Endometrium (tissue), 2 donors: ENCODE results near the gene RPIA.
A peak's percentile ranks its signal among the peaks of the same experiment; 100 is the strongest.
"Not testable (repeated sequence)": the region's sequence is repeated elsewhere in the genome, so short reads cannot be mapped to it uniquely, and the experiment has no call there.

Experiments
- FAIRE-seq: peaks from 2 replicates; lab custom pipeline; 2012; peaks lifted over from hg19 to GRCh38; lab: Jason Lieb, UNC
- donor health status: control.
- donor health status: control.

The RPIA gene

GRCh38 chr2:88691339-88692183, at the start of gene RPIA:
RPIA (plus strand) TSS chr2:88691673; CDS start chr2:88691699, 26 bp downstream.
- FAIRE-seq, result peak; percentile 86

- no peak for FAIRE-seq
Observed at GRCh38 chr2:88642278-88642677, 49.2 kb upstream of the RPIA start.

GRCh38 chr2:88645291-88645882, 46.1 kb upstream of the RPIA start:
- not testable (repeated sequence) for FAIRE-seq

- FAIRE-seq, result no peak
Observed at GRCh38 chr2:88651646-88652045, 39.8 kb upstream of the RPIA start.

DNA sequence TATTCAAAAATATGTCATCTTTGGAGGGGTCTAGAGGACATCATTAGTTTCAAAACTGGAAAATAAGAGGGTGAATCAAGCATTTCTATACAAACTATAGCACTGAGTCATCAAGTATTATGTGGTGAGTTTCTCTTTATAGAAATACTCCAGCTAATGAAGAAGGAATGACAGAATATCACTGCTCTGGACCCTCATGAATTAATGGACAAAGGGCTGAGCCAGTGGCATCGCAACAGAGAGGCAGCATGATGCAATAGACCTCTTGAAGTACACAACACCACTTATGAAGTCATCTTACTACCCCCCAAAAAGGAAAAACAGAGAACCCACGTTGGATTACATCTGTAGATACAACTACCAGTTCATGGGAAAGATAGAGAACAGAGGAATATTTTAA, 36.8 kb upstream of the RPIA start:
- FAIRE-seq, result no peak

- no peak for FAIRE-seq
Observed at GRCh38 chr2:88656690-88657089, 34.8 kb upstream of the RPIA start.

- FAIRE-seq, result no peak
Observed at GRCh38 chr2:88657131-88657530, 34.3 kb upstream of the RPIA start.

GRCh38 chr2:88658326-88658725, 33.1 kb upstream of the RPIA start:
- no peak for FAIRE-seq

DNA sequence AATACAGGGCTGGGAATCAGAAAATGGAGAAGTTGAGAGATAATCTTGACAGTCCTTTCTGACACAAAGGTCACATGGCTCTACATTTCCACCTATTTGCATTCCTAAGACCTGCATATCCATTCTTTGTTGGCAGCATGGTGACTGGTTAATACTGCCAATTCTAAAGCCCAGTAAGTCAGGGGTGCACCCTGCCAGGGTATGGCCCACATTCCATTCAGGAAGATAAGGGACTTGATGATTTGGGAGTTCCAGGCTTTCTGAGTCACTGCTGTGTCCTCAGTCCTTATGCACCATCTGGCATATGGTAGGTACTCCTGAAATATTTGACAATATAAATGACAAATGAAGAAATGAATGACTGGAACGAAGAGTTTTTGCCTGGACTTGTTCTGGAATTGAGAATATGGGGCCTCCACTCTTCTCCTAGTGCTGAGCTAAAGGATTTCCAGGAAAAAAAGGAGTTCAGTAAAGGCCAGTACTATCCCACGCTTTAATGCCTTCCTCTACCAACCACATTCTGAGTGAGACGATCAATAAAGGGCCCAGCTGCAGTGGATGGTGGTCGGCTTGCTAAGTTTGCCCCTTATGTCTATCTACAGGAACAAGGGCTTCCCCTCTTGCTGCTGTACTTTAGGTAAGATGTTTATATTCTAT, 32.5 kb upstream of the RPIA start:
- FAIRE-seq, result no peak

DNA sequence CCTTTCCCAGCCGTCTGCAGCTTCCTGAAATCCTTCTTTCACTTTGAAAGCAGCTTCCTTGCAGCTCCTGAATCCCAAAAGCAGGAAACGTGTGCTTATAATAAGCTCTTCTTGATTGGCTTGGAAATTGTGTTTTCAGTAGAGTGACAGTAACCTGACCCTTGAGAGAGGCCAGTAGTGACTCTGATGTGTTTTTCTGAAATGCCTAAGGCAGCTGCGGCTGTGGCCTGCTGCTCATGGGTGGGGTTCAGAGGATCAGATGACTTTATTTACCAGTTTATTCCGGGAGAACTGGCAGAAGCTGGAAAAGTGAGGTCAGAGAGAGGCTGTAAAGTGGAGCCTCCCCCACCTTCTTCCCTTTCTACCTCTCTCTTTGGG, 31.9 kb upstream of the RPIA start:
- FAIRE-seq, result no peak

GRCh38 chr2:88660622-88661021, 30.9 kb upstream of the RPIA start:
- FAIRE-seq, result no peak

GRCh38 chr2:88666576-88666975, 24.9 kb upstream of the RPIA start:
- no peak for FAIRE-seq

DNA sequence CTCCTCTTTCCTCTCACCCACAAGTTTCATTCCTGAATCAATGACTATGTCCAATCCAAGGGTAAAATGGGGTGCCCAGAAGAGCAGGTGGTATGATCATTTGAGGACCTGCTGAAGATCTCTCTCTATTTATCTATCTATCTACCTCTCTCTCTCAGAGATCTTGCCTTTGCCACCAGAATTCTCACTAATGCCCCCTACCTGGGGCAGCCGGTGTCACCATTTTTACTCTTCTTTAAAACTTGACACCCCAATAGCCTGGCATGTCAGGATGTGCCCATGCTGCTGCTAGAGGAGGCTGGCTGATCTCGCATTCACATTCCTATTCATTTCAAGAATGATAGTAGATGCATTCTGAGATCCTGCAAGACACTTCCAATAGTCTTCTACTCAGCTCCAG, 24.3 kb upstream of the RPIA start:
- no peak for FAIRE-seq

GRCh38 chr2:88668862-88669261, 22.6 kb upstream of the RPIA start:
- FAIRE-seq, result no peak

- peak; percentile 23 for FAIRE-seq
Observed at GRCh38 chr2:88669482-88670214, 21.8 kb upstream of the RPIA start.

GRCh38 chr2:88671786-88672427, 19.6 kb upstream of the RPIA start:
- FAIRE-seq, result no peak

GRCh38 chr2:88673363-88673762, 18.1 kb upstream of the RPIA start:
- FAIRE-seq, result no peak

GRCh38 chr2:88680266-88680902, 11.1 kb upstream of the RPIA start:
- FAIRE-seq, result no peak

GRCh38 chr2:88680916-88681315, 10.6 kb upstream of the RPIA start:
- no peak for FAIRE-seq

- no peak for FAIRE-seq
Observed at GRCh38 chr2:88683160-88684021, 8.1 kb upstream of the RPIA start.

DNA sequence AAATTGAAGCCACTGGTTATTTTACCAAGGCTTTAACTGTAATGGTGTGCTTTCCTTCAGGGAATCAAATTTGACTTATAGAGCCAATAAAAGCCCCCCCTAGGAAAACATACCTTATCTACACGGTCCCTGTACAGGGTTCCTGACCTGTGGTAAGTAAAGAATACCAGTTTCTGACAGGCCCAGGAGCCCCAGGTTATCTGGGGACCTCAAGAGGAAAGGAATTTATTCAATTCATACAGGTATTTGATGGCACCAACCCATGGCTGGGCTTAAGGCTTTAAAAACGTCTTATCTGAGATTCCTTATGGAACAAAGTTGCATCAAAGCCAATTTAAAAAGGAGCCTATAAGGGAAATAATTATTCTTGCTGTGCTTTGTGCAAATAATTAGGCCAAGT, 7.0 kb upstream of the RPIA start:
- no peak for FAIRE-seq
